Kidney glomerular epithelial cell (primary cell): ENCODE results near the gene NDUFAF5.
A peak's percentile ranks its signal among the peaks of the same experiment; 100 is the strongest.

Experiments
- DNase-seq: peaks from one replicate; lab custom pipeline; 2025; lab: John Stamatoyannopoulos, UW

NDUFAF5 gene

GRCh38 chr20:13778827-13779226 lies 6.0 kb upstream of the NDUFAF5 start:
- no peak for DNase-seq

GRCh38 chr20:13783528-13783927 lies 1.3 kb upstream of the NDUFAF5 start:
- DNase-seq = no peak

GRCh38 chr20:13784271-13784892 lies 446 bp upstream of the NDUFAF5 start:
- DNase-seq = no peak

GRCh38 chr20:13786143-13786828 lies 1.5 kb downstream of the NDUFAF5 start:
- no peak for DNase-seq

GRCh38 chr20:13788167-13788834 lies 3.5 kb downstream of the NDUFAF5 start:
- peak; percentile 34 for DNase-seq

GRCh38 chr20:13790708-13791107 lies 5.9 kb downstream of the NDUFAF5 start:
- DNase-seq = no peak

- no peak for DNase-seq
These were observed 7.0 kb downstream of the NDUFAF5 start for GRCh38 chr20:13791540-13792459.

- no peak for DNase-seq
These were observed 8.2 kb downstream of the NDUFAF5 start for GRCh38 chr20:13793001-13793400.

GRCh38 chr20:13794667-13795066 lies 9.8 kb downstream of the NDUFAF5 start:
- no peak for DNase-seq

- DNase-seq = no peak
These were observed 14.2 kb downstream of the NDUFAF5 start for GRCh38 chr20:13799040-13799439.

GRCh38 chr20:13799974-13800373 lies 15.1 kb downstream of the NDUFAF5 start:
- no peak for DNase-seq

GRCh38 chr20:13800728-13801134 lies 15.9 kb downstream of the NDUFAF5 start:
- no peak for DNase-seq

GRCh38 chr20:13809373-13809772 lies 24.5 kb downstream of the NDUFAF5 start:
- no peak for DNase-seq

- no peak for DNase-seq
These were observed 25.0 kb downstream of the NDUFAF5 start for GRCh38 chr20:13809855-13810254.

GRCh38 chr20:13810446-13810845 lies 25.6 kb downstream of the NDUFAF5 start:
- DNase-seq = no peak

GRCh38 chr20:13813910-13814309 lies 29.1 kb downstream of the NDUFAF5 start:
- no peak for DNase-seq

- DNase-seq = no peak
These were observed 29.8 kb downstream of the NDUFAF5 start for GRCh38 chr20:13814672-13815071.

- no peak for DNase-seq
These were observed 31.9 kb downstream of the NDUFAF5 start for GRCh38 chr20:13816757-13817156.

- peak; percentile 13 for DNase-seq
These were observed 32.5 kb downstream of the NDUFAF5 start for GRCh38 chr20:13817342-13817741.

GRCh38 chr20:13819885-13820645 lies 35.2 kb downstream of the NDUFAF5 start:
- DNase-seq = peak; percentile 78

GRCh38 chr20:13821876-13822275 lies 37.0 kb downstream of the NDUFAF5 start:
- no peak for DNase-seq
